SK-N-SH (cell line): ENCODE results near the gene COMMD3. TPM values are rescaled to one million over a fixed set of nuclear protein-coding genes. Genes with fewer than 3 reads are reported as not detected.

Source experiments
- CTCF ChIA-PET: fragments of 300-600, 350-600 bp; formaldehyde crosslinking; extraction: SDS; loops from one replicate; lab custom pipeline; 2021; lab: Yijun Ruan, JAX
- POLR2A ChIA-PET: fragments of 350-600 bp; sonication (Branson Sonifier 250); formaldehyde crosslinking; extraction: SDS; loops from one replicate; lab custom pipeline; 2020; ENCODE audit warnings: antibody characterized with exemption, inconsistent platforms; lab: Yijun Ruan, JAX
- DNase-seq: peaks from one replicate; pipeline ENCODE4 v3.0.0; 2012
- H2AFZ ChIP-seq: fragments of 200-600 bp; sonication (generic); 2 replicates; pipeline ENCODE4 v1.8.1; 2016; ENCODE audit warnings: antibody characterized with exemption, mild to moderate bottlenecking, low read depth
- H3F3A ChIP-seq: fragments of 200-600 bp; sonication (generic); replicated peaks from 2 replicates; pipeline ENCODE3; 2016; ENCODE audit warnings: antibody characterized with exemption, mild to moderate bottlenecking; ENCODE audit not compliant: insufficient read depth
- H3K27ac ChIP-seq, 2 experiments: fragments of 200-500 bp in 1 of 2; fragments of 200-600 bp in 1 of 2; sonication (Bioruptor generic) in 1 of 2; sonication (generic), shearing (Covaris generic) in 1 of 2; 2 replicates each; pipeline versions ENCODE4 v1.5.1 to v1.6.1; 2014 to 2016; ENCODE audit warnings: low read depth in 2 of 2, inconsistent platforms in 1 of 2, low read length in 1 of 2, mild to moderate bottlenecking in 1 of 2, mixed read lengths in 1 of 2
- H3K27me3 ChIP-seq: fragments of 200-600 bp; sonication (generic), shearing (Covaris generic); 2 replicates; pipeline ENCODE4 v1.6.1; 2016; ENCODE audit warnings: mixed run types; ENCODE audit not compliant: insufficient read depth
- H3K36me3 ChIP-seq, 2 experiments: fragments of 200-500 bp in 1 of 2; fragments of 200-600 bp in 1 of 2; sonication (Bioruptor generic) in 1 of 2; sonication (generic) in 1 of 2; replicated peaks in 1 of 2; 2 replicates each; pipeline versions ENCODE3 to v1.5.1; 2014 to 2016; ENCODE audit warnings: low read length in 1 of 2, mild to moderate bottlenecking in 1 of 2; ENCODE audit not compliant: insufficient read depth in 2 of 2, control insufficient read depth in 1 of 2
- H3K4me1 ChIP-seq, 2 experiments: fragments of 200-500 bp in 1 of 2; fragments of 200-600 bp in 1 of 2; sonication (Bioruptor generic) in 1 of 2; sonication (generic), shearing (Covaris generic) in 1 of 2; 2 replicates each; pipeline versions ENCODE4 v1.5.1 to v1.6.1; 2014 to 2016; ENCODE audit warnings: low read depth in 1 of 2, low read length in 1 of 2, mixed run types in 1 of 2; ENCODE audit not compliant: insufficient read depth in 2 of 2, control insufficient read depth in 1 of 2
- H3K4me2 ChIP-seq: fragments of 200-600 bp; sonication (generic), shearing (Covaris generic); 2 replicates; pipeline ENCODE4 v1.6.1; 2017; ENCODE audit warnings: mixed run types
- H3K4me3 ChIP-seq, 2 experiments: fragments of 200-500 bp in 1 of 2; fragments of 200-600 bp in 1 of 2; sonication (Bioruptor generic) in 1 of 2; sonication (generic), shearing (Covaris generic) in 1 of 2; 2 replicates each; pipeline versions ENCODE4 v1.5.1 to v1.8.1; 2014 to 2016; ENCODE audit warnings: low read depth in 2 of 2, inconsistent platforms in 1 of 2, low read length in 1 of 2, mild to moderate bottlenecking in 1 of 2, mixed read lengths in 1 of 2, moderate library complexity in 1 of 2
- H3K79me2 ChIP-seq: fragments of 200-600 bp; sonication (generic); 2 replicates; pipeline ENCODE4 v1.8.1; 2017; ENCODE audit warnings: mild to moderate bottlenecking; ENCODE audit not compliant: insufficient read depth
- H3K9ac ChIP-seq: fragments of 200-600 bp; sonication (generic); 2 replicates; pipeline ENCODE4 v1.6.1; 2017; ENCODE audit warnings: mixed run types
- H3K9me2 ChIP-seq: fragments of 200-600 bp; sonication (generic); 2 replicates; pipeline ENCODE4 v1.6.1; 2017; ENCODE audit warnings: mixed run types
- H3K9me3 ChIP-seq: fragments of 200-600 bp; sonication (generic); 2 replicates; pipeline ENCODE4 v1.6.1; 2017; ENCODE audit warnings: mixed run types, mild to moderate bottlenecking, moderate library complexity
- H4K20me1 ChIP-seq: fragments of 200-600 bp; sonication (generic); 2 replicates; pipeline ENCODE4 v1.6.1; 2017; ENCODE audit warnings: mild to moderate bottlenecking, mixed run types; ENCODE audit not compliant: insufficient read depth
- CHD2 ChIP-seq: fragments of 150-350 bp; IDR thresholded peaks from 2 replicates; pipeline ENCODE4 v1.6.1; 2018; ENCODE audit warnings: low read length; ENCODE audit not compliant: partially characterized antibody
- FOXM1 ChIP-seq: IDR thresholded peaks from 2 replicates; pipeline ENCODE4 v1.4.0; 2012; ENCODE audit warnings: low read depth, mild to moderate bottlenecking
- GABPA ChIP-seq: IDR thresholded peaks from 2 replicates; pipeline ENCODE4 v1.4.0; 2012; ENCODE audit warnings: low read depth, mild to moderate bottlenecking
- GATA2 ChIP-seq: sonication (generic); formaldehyde crosslinking; IDR thresholded peaks from 2 replicates; pipeline ENCODE4 v1.5.0; 2020; ENCODE audit warnings: mild to moderate bottlenecking, missing genetic modification reagents
- MEF2A ChIP-seq: IDR thresholded peaks from 2 replicates; pipeline ENCODE4 v1.4.0; 2012; ENCODE audit warnings: low read depth, borderline replicate concordance
- NFIC ChIP-seq: IDR thresholded peaks from 2 replicates; pipeline ENCODE4 v1.4.0; 2012; ENCODE audit warnings: borderline replicate concordance
- NRF1 ChIP-seq: IDR thresholded peaks from 2 replicates; pipeline ENCODE4 v1.6.1; 2012; ENCODE audit warnings: low read depth, mild to moderate bottlenecking, low read length
- RAD21 ChIP-seq: IDR thresholded peaks from 2 replicates; pipeline ENCODE4 v1.6.1; 2012; ENCODE audit warnings: mild to moderate bottlenecking, low read length
- RCOR1 ChIP-seq: fragments of 150-350 bp; IDR thresholded peaks from 2 replicates; pipeline ENCODE4 v1.6.1; 2017; ENCODE audit warnings: antibody characterized with exemption, low read length
- RXRA ChIP-seq: IDR thresholded peaks from 2 replicates; pipeline ENCODE4 v1.4.0; 2012; ENCODE audit warnings: low read depth, mild to moderate bottlenecking, borderline replicate concordance
- SIN3A ChIP-seq: IDR thresholded peaks from 2 replicates; pipeline ENCODE4 v1.6.1; 2012; ENCODE audit warnings: low read depth, mild to moderate bottlenecking, low read length, moderate library complexity, borderline replicate concordance
- SMC3 ChIP-seq: IDR thresholded peaks from 2 replicates; pipeline ENCODE4 v1.6.1; 2012; ENCODE audit warnings: low read depth, low read length, improper control_type of control experiment
- TAF1 ChIP-seq: IDR thresholded peaks from 2 replicates; pipeline ENCODE4 v1.6.1; 2012; ENCODE audit warnings: low read depth, mild to moderate bottlenecking, low read length, moderate library complexity, borderline replicate concordance
- TEAD4 ChIP-seq: IDR thresholded peaks from 2 replicates; pipeline ENCODE4 v1.4.0; 2012; ENCODE audit warnings: mild to moderate bottlenecking, borderline replicate concordance; ENCODE audit not compliant: insufficient read depth
- WGBS: methylation state at CpG from one replicate; pipeline ENCODE4 v1.1.6; 2017; ENCODE audit warnings: low lambda C conversion rate; 5-methylcytosine and 5-hydroxymethylcytosine counted together
- polyA plus RNA-seq, 3 experiments: library from polyadenylated mRNA; depleted of rRNA; stranded (reverse); fragments of >200 nt; gene quantifications; 2 replicates each; pipeline ENCODE4 v1.2.3, GENCODE V29; 2012
- TF ChIP-seq, protein P1 (sequence below): fragments of 150-350 bp; IDR thresholded peaks from 2 replicates; pipeline ENCODE4 v1.6.1; 2017; ENCODE audit warnings: antibody characterized with exemption, low read length, low read depth, borderline replicate concordance
- TF ChIP-seq, protein P2 (sequence below): IDR thresholded peaks from 2 replicates; pipeline ENCODE4 v1.4.0; 2012; ENCODE audit warnings: low read depth
- TF ChIP-seq, protein P3 (sequence below): IDR thresholded peaks from 2 replicates; pipeline ENCODE4 v1.4.0; 2012; ENCODE audit warnings: low read depth, borderline replicate concordance

COMMD3 gene
- polyA plus RNA-seq, 1 of the 3 experiments (the other 2 are of a cell fraction), result 26.9 TPM

DNA sequence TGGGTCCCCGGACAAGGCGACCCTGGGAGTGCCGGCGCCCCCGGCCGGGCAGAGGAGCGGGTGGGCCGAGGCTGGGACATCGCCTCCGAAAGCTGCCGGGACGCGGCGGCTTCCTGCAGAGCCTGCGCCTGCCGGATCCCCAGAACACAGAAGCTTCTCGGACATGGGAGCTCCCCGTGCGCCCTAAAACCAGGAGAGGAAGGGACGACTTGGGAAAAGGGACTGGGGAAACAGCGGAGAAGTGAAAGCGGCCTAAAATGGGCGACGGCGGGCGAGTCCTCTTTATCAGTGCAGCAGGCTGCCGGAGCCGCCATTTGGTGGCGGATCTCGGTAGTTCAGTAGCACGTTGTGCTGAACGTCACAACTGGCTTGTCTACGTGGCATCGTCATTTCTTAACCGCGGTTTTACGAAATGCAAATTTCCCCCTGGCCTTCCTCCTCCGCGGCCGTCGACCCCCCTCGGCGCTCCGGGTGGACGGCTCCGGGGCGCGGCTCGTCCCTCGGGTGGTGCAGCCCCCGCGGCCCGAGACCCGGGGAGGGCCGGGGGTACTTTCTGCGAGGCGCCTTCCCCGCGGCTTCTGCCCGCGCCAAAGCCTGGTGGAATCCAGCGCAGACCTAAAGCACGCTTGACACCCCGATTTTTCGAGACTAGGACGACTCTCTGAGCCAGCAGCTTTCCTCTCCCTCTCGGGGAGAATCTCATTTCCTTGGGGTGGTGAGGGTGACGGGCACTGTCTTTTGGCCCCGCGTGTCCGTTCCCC lies 19.2 kb downstream of the COMMD3 start:
- DNase-seq, result peak; percentile 33
- peaks cover 34% of the 10 kb centered on the region for H3K27me3 ChIP-seq
- TF ChIP-seq, protein P1, sequence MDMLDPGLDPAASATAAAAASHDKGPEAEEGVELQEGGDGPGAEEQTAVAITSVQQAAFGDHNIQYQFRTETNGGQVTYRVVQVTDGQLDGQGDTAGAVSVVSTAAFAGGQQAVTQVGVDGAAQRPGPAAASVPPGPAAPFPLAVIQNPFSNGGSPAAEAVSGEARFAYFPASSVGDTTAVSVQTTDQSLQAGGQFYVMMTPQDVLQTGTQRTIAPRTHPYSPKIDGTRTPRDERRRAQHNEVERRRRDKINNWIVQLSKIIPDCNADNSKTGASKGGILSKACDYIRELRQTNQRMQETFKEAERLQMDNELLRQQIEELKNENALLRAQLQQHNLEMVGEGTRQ, result no peak
- TF ChIP-seq RAD21 (no peak), SIN3A (no peak), CHD2 (no peak), GATA2 (CRISPR knock-in tag) (no peak), SMC3 (no peak), RCOR1 (no peak), TEAD4 (no peak), GABPA (no peak), RXRA (no peak), MEF2A (no peak), TAF1 (no peak), NRF1 (no peak)
- TF ChIP-seq, protein P2, sequence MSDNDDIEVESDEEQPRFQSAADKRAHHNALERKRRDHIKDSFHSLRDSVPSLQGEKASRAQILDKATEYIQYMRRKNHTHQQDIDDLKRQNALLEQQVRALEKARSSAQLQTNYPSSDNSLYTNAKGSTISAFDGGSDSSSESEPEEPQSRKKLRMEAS, result no peak
- TF ChIP-seq, all 33 proteins: peak for 0
- H4K20me1 ChIP-seq, result no peaks in the 10 kb centered on the region
- peaks cover 10 to 22% of the 10 kb centered on the region in 2 experiments for H3K36me3 ChIP-seq
- H3K4me3 ChIP-seq, result no peak overlapping the region
- H3K27ac ChIP-seq, result no peak overlapping the region
- ChIA-PET POLR2A (no interaction called here), CTCF (no interaction called here)
- no peaks in the 10 kb centered on the region for H3K9me3 ChIP-seq
- no peaks in the 10 kb centered on the region for H3K79me2 ChIP-seq
- peaks cover 11% of the 10 kb centered on the region for H3F3A ChIP-seq
- no peak overlapping the region for H3K9ac ChIP-seq
- peaks cover 0 to 2% of the 10 kb centered on the region in 2 experiments; a peak in 2 of 4 replicates for H3K4me1 ChIP-seq
- no peak overlapping the region for H3K4me2 ChIP-seq
- no peaks in the 10 kb centered on the region for H3K9me2 ChIP-seq
- 89% methylated on average over 61 of the region's 71 CpGs for WGBS
- H2AFZ ChIP-seq, result no peak overlapping the region

DNA sequence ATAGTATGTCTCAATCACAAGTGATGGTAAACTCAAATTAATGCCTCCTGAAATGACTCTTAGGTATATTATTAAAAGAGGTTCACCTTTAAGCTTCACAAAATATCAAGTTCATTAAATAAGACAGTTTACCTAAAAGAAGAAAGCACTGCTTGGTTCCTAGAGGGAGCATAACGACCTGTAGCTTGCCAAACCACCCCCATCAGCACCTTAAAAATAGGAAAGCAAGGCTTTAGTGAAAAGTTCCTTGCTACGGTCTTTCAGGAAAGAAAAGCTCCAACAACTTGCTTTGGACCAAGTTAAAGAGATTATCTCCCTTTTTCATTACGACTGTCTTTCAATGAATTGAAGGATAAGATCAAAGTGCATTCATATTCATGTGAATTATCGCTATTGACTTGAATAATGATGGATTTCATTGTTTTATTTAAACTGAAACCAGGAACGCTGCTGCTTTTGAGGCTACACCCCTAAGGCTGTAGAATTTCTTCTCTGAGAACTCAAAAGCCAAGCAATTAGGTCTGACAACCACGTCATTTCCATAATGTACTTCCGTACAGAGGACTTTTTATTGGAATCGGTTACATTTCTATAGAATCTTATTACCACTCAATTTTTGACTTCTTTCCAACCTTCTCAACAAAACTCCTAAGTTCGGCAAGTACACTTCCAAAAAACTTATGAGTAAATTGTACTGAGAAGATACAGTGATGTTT lies 22.2 kb downstream of the COMMD3 start:
- Histone ChIP-seq H3K4me1 (peaks cover 0 to 6% of the 10 kb centered on the region in 2 experiments; a peak in 2 of 4 replicates), H3K9me3 (no peaks in the 10 kb centered on the region), H3K36me3 (no peaks in the 10 kb centered on the region), H3K9ac (no peak overlapping the region), H3K4me3 (no peak overlapping the region), H2AFZ (no peak overlapping the region), H3K4me2 (no peak overlapping the region), H3F3A (no peaks in the 10 kb centered on the region), H3K9me2 (no peaks in the 10 kb centered on the region), H4K20me1 (no peaks in the 10 kb centered on the region), H3K79me2 (no peaks in the 10 kb centered on the region), H3K27me3 (peaks cover 34% of the 10 kb centered on the region), H3K27ac (no peak overlapping the region)
- WGBS, result 24% methylated on average over 9 of the region's 9 CpGs
- no peak for TF ChIP-seq TAF1
- no peak for TF ChIP-seq FOXM1
- TF ChIP-seq GABPA, result no peak
- TF ChIP-seq NFIC, result no peak
- no peak for TF ChIP-seq SIN3A
- TF ChIP-seq, protein P2, result no peak
- TF ChIP-seq, protein P3, sequence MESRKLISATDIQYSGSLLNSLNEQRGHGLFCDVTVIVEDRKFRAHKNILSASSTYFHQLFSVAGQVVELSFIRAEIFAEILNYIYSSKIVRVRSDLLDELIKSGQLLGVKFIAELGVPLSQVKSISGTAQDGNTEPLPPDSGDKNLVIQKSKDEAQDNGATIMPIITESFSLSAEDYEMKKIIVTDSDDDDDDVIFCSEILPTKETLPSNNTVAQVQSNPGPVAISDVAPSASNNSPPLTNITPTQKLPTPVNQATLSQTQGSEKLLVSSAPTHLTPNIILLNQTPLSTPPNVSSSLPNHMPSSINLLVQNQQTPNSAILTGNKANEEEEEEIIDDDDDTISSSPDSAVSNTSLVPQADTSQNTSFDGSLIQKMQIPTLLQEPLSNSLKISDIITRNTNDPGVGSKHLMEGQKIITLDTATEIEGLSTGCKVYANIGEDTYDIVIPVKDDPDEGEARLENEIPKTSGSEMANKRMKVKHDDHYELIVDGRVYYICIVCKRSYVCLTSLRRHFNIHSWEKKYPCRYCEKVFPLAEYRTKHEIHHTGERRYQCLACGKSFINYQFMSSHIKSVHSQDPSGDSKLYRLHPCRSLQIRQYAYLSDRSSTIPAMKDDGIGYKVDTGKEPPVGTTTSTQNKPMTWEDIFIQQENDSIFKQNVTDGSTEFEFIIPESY, result no peak
- CTCF ChIA-PET, result interaction anchor here (0.8 to 1.4 kb wide), 3 partner anchors 19 to 843 kb away, joined by 3 to 5 read pairs (median 5); no protein-coding TSS in a partner anchor
- DNase-seq, result no peak
- POLR2A ChIA-PET, result no interaction called here
